Stimulated activated CD8-positive, alpha-beta memory T cell treated with anti-CD3 and anti-CD28 coated beads, Interleukin-7, amount 100 ng/mL, for 24 hours (primary cell): Measurements from ENCODE around the gene TGM5.
A peak's percentile ranks its signal among the peaks of the same experiment; 100 is the strongest.
"Not testable (repeated sequence)": the region's sequence is repeated elsewhere in the genome, so short reads cannot be mapped to it uniquely, and the experiment has no call there.

Experiments
- DNase-seq: peaks from one replicate; pipeline ENCODE4 v3.0.0-alpha.2; 2020; ENCODE audit warnings: low read depth

TGM5 gene, protein sequence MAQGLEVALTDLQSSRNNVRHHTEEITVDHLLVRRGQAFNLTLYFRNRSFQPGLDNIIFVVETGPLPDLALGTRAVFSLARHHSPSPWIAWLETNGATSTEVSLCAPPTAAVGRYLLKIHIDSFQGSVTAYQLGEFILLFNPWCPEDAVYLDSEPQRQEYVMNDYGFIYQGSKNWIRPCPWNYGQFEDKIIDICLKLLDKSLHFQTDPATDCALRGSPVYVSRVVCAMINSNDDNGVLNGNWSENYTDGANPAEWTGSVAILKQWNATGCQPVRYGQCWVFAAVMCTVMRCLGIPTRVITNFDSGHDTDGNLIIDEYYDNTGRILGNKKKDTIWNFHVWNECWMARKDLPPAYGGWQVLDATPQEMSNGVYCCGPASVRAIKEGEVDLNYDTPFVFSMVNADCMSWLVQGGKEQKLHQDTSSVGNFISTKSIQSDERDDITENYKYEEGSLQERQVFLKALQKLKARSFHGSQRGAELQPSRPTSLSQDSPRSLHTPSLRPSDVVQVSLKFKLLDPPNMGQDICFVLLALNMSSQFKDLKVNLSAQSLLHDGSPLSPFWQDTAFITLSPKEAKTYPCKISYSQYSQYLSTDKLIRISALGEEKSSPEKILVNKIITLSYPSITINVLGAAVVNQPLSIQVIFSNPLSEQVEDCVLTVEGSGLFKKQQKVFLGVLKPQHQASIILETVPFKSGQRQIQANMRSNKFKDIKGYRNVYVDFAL

DNA sequence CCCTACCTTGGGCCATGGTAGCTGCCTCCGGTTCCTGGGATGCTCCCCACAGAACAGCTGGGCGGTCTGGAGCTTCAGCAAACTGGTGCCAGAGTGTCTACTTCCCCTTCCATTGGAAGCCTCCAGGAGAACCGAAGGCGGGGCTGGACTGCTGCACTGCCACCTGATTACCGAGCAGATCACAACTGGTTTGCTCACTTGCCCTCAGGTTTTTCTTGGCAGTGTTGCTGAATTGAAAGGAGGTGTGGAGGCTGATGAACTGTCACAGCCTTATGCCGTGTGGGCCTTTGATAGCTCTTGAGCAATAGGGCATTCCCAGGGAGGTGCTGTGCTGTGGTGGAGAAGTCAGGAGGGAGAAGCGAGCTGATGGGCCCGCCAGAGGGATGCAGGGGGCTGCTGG is at the start of gene TGM5:
TGM5 (minus strand) TSS at position 95 of the 400 bp plus-strand sequence; CDS start at position 16, 79 bp downstream.
- no peak for DNase-seq

DNA sequence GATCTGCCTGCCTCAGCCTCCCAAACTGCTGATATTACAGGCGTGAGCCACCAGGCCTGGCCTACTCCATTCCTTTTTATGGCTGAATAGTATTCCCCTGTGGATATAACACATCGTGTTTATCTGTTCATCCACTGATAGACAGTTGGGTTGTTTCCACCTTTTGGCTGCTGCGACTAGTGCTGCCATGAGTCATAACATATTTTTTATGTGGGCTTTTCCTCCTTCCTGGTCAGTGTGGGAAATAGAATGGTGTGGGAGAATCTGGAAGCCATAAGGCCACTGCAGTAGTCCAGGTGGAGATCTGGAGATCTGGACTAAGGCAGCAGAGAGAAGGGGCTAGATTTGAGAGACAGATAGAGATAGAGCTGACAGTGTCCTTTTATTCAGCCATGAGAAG is 47.4 kb upstream of the TGM5 start:
- DNase-seq: no peak

DNA sequence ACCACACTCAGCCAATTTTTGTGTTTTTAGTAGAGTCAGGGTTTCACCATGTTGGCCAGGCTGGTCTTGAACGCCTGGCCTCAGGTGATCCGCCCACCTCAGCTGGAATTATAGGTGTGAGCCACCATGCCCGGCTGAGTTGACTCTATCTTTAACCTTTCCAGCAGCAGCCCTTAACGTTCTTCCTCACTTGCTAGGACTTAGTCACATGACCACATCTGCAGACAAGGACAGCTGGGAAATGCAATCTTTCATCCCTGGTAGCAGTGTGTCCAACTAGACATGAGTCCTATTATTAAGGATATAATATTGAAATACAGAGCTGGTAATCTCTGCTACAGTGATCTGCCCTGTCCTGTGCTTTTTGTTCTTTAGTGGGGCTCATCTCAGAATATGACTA is 45.6 kb upstream of the TGM5 start:
- no peak for DNase-seq

DNA sequence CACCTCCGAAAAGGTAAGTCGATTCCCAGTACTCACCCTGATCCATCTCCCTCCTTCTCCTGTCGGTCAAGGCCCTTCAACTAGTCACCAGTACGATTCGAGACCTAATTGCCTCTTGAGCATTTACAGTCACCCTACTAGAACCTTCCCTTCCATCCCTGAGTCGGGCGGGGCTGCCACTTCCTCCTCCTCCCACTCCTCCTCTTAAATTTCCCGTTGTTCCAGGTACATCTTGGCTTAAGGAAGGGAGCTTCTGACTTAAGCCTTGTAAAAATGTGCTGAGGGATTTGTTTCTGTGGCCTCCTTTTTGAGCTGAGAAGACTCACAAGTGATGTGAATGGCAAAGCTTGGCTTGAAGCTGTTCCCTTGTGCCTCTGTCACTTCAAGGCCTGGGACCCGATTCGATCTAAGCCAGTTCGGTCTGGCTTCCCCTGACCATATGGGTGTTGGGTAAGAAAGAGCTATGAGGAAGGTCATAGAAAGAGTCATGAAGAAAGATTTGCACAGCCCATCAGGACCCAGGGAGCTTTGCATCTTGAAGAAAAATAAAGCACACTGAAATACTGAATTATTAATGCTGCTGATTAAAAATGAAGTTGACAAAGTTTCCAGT is 35.6 kb upstream of the TGM5 start, which contains the start of gene TGM7:
TGM7 (minus strand) TSS at position 51 of the 613 bp plus-strand sequence.
- no peak for DNase-seq

DNA sequence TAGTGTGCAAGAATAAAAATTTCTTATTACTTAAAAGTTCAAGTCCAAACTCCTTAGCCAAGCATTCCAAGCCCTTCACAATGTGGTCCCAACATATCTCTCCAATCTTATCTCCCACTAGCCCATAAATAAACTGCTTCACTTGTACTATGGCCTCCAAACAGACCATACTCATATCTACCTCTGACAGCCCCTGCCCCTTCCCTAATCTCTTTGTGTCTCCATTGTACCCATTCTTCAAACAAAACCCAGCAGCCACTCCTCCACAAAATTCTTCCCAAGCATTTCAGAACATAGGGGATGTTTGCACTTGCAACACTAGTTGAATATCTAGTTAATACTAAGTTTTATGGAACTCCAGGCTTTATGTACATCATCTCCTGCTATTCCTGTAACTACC is 33.2 kb upstream of the TGM5 start:
- DNase-seq: no peak

DNA sequence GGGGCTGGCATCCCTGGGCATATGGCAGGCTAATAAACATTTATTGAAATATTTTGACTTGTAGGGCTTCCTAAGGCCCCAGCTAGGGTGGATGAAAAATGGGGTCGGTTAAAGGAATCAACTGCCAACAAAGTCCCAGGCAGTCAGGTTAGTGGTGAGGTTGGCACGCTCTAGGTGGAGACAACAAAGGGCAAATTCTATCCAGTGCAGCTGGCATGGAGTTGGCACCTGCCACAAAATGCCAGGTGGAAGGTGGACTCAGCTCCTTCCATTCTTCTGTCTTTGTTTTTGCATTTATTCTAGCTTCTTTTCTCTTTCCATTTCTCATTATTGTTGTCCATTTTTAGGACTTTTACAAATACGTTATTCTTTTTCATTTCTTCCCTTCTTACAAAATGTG is 32.7 kb upstream of the TGM5 start:
- DNase-seq: no peak

DNA sequence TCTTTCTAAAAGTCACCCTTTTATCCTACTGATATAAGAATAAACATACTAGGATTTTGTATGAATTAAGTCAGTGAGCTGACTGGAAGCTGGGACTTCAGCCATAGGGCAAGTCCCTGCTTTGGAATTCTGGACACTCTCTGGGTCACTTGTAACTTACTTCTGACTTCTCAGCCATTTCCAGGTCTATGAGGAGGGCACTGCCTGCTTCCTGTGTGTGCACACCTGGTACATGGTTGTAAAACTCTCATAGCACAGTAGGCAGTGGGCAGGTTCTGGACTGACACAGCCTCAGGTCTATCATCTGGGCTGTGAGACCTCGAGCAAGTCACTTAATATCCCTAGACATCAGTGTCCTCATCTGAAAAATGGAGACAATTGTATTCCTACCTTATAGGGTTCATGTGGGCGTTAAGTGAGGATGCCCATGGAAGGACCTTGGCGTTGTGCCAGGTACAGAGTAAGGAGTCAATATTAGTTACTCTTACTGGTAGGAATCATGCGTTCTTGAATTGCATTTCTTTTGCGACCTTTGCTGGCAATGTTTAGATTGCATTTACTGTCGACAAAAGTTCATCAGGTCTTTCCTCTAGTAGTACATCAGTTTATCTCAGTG is 27.5 kb upstream of the TGM5 start:
- no peak for DNase-seq

DNA sequence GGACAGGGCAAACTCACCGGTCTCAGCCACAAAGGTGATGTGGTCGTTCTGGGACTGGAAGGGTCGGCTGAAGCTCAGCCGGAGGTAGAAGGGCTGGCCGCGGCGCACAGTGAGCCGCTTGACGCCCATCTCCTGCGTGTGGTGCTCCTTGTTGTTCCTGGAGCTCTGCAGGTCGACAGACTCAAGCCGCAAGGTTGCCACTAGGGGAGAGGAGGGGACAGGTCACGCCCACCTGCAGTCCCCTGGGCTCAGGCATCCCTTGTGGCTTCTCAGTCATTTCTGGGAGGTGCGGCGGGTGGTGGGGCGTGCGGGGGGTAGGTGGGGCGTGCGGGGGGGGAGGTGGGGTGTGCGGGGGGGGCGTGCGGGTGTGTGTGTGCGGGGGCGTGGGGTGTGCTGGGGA is 26.7 kb upstream of the TGM5 start:
- DNase-seq: no peak

DNA sequence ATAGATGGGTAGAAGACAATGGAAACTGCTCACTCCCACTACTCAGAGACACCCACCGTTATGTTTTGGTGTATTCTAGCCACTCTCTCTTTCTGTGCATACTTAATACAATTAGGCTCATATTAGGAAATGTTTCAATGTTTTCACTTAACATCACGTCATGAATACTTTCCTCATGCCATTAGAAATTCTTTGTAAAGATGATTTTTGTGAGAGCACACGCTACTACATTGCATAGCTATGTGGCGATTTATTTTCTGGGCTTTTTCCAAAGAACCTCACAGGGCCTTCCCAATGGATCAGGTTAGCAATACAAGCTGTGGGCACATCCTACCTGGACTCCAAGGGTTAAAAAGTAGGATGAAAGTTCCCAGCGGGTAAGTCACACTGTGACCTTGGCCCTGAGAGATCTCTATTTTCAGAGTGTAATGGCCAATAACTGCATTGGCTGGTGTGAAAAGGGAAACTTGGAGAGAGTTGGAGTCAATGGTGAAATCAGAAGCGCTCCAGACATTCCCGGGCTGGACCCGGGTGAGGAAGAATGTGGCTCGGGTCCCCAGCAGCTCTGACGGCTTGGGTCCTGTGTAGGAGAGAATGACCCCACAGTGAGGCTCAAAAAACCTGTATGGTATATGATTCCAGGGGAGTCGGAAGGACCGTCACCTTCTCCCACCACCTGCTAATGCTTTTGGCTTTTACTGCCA is 25.8 kb upstream of the TGM5 start:
- DNase-seq: no peak

DNA sequence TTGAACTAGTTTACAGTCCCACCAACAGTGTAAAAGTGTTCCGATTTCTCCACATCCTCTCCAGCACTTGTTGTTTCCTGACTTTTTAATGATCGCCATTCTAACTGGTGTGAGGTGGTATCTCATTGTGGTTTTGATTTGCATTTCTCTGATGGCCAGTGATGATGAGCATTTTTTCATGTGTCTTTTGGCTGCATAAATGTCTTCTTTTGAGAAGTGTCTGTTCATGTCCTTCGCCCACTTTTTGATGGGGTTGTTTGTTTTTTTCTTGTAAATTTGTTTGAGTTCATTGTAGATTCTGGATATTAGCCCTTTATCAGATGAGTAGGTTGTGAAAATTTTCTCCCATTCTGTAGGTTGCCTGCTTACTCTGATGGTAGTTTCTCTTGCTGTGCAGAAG is 22.9 kb upstream of the TGM5 start:
- not testable (repeated sequence) for DNase-seq

DNA sequence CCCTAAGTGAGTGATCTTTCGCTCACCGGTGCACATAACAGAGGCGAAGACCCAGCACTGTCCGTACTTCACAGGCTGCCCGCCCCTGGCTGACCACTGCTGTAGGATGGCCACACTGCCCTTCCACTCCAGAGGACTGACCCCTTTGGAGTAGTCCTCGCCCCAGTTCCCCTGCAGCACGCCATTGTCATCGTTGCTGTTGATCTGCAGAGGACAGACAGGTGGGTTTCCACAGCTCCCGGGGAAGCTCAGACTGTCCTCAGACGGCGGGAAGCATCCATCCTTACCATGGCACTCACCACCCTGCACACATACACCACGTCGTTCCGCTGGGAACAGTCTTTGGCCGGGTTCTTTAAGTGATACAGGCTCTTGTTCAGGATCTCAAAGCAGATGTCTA is 20.5 kb upstream of the TGM5 start:
- DNase-seq: no peak

DNA sequence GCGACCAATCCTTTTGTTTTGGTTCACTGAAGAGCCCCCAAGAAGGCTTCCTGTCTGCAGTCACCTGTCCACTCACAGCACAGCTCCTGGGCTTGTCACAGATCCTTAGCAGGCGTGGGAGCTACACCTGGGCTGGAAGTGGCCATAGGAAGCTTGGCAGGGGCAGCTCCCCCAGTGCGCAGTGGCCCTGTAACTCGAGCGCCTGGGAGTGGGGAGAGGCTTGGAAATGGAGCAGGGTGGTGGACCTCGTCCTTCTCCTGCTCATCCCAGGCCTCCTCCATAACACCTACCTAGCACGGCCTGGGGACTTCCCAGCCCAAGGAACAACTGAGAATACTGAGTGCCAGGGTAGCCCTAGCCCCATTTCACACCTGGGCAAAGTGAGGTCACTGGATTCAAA is 19.3 kb upstream of the TGM5 start:
- no peak for DNase-seq

DNA sequence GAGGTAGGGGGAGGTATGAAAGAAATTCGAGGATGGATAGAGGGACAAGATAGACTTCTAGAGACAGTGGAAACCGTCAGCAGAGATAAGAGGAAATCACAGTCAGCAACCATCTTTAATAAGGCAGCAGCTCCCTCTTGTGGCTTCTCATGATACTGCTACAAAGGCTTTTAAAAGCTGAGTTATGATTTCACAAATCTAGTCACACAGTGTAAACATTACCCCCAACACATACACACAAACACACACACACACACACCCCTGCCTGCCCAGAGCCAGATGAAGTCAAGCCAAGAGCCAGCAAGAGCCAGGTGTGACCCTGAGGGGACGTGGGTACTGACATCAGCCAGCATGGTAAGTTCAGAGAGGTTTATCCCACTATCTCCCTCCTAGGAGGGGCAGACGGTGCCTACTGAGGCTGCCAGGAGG is 18.9 kb upstream of the TGM5 start:
- DNase-seq: peak; percentile 19

DNA sequence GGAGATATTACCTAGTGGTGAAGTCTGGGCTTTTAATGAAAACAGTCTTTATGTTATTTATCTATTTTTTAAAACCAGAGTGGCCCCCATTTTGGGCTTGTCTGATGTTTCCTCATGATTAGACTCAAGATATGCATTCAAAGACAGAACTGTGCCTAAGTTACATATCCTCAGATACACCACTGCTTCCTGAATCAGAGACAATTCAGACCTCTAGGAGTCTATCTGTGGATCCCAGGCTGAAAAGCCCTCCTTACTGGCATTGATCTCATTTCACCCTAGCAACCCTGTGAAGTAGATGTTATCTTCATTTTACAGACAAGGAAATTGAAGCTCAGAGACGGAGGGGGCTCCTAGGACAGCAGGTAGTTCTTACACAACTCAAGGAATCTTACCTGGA is 16.8 kb upstream of the TGM5 start:
- no peak for DNase-seq

DNA sequence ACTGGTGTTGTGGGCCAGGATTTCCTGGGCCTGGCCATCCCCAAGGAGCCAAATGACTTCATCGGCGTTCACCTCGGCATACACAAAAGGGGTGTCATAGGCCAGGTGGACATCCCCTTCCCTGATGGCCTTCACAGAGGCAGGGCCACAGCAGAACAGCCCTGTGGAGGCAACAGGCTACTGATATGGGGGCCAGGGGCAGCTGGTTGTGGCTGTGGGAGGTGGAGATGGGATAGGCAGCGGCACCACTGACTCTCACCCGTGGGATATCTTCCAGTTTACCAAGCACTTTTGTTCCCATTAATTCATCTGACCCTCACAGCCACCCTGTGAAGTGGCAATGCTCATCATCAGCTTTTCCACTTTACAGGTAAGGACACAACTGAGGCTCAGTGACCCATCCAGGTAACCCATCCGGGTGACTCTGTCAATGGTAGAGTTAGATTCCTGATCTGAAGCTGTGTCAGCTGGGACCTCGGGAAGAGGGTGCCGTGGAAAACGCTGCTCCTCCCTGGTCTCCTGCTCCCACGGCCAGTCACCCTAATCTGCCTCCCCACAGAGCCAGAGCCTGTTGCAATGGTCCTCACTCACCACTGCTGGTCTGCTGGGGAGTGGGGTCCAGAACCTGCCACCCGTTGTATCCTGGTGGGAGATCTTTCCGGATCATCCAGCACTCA is 15.3 kb upstream of the TGM5 start:
- DNase-seq: no peak

DNA sequence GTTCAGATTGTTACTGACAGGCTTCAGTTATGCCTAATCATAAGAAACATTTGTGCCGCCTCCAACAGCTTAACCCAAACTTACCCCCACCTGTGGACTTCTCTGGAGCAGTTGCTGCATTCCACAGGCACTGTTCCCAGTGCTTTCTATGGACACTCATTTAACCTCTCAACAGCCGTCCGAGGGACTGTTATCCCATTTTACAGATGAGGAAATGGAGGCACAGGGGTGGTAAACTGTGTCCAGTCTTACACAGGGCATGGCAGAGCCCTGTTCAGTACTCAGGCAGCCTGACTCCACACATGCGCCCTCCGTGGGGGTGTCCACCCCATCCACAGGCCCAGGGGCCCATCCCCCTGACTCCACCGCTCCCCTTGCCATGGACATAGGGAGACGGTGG is 14.3 kb upstream of the TGM5 start:
- DNase-seq: no peak

DNA sequence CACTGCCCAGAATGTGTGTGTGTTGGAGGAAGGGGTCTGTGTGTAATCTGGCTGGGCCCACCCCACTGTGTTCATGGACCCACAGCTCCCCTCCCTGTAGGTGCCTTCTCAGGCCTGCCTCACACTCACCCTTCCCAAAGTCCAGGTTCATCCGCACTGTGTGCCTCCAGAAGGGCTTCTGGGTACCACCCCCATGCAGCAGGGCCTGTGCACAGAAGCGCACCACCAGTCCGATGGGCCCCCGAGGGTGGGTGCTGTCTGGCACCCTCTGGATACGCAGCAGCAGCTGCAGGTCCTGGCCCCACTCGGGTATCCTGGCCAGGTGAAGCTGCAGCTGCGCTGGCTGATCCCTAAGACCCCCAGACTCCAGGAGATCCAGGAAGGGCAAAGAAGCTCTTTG is 12.8 kb upstream of the TGM5 start:
- no peak for DNase-seq

DNA sequence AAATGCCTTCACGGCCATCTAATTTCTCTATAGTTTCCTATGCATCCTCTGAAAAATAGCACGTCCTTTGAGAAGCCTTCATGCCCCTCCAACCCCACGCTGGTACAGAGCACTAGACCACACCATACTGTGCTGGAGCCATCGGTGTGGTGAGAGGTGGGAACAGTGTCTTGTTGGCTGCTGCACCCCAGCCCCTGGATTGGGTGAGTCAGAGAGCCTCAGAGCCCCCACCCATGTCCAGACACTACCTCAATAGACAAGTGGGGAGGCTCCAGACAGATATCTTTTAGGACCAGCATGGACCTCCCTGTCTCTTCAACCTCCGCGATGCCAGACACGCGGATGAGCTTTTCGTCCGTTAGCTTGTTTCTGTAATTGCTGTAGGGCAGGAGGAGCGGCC is 12.1 kb upstream of the TGM5 start:
- DNase-seq: no peak

DNA sequence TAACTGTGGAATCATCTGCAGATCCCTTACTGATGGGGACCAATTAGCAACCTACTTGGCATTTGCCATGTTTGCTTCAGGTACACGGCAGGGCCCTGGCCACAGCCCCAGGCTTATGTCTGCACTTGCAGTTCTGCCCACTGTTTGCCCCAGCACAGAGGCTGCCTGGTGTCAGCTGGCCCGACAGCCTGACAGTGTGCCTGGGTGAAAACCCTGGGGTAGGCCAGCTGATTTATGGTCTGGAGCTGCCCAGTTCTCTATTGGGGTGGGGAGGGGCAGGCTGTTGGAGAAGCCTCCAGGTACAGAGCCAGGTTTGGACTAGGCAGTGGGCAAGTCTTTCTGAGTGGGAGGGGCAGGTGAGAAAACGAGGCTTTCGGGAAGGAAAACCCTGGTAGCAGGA is 11.2 kb upstream of the TGM5 start:
- DNase-seq: no peak

DNA sequence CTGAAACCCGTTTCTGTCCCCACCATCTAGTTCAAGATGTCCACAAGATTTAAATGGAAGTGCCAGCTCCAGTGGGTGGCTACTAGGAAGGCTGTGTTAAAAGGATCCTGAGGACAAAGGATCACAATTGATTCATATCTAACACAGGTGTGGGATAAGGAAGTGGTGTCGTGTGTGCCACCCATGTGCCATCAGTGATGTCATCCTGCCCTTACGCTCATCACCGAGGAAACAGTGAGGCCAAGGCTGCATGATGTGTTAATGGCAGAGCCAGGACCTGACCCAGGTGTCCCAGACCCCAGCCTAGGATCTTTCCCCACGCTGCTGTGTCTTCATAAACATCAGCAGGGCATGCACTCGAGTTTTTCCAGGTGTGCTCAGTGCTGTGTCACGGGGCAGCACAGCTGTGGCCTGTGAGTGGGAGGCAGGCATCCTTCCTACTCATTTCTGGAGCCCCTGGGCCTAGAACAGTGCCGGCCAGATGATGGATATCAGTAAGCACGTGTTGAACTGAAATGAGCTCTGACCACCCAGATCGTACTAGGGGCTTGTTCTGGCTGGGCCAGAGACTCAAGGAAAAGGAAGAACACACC is 10.6 kb upstream of the TGM5 start:
- no peak for DNase-seq

DNA sequence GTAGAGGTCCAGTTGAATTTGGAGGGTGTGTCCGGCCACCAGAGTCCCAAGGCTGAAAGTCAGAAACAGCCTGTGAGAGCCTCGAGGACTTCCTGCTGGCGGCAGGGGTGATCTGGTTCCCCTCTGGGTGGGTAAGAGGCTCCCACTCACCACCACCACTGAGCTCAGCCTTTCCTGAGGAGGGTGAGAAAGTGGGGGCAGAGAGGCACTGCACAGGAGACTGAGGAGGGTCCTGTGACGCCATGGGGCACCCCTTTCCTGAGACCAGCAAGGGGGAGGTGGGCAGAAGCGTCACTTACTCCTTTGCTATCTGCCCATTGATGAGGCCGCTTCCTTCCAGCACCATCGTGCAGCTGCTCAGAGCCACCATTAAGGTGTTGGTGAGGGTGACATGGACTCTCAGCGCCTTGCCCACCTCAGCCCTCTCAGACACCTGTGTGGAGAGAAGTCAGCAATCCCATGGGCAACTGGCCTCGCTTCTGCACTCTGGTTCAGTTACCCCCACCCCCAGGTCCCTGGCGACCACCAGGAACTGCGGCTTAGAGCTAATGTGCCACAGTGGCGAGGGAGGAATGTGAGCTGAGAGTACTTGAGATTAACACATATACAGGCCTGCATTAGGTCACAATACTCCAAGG is 10.0 kb upstream of the TGM5 start:
- DNase-seq: no peak
